Measurements from ENCODE around the gene TSHZ1.

TSHZ1 gene

DNA sequence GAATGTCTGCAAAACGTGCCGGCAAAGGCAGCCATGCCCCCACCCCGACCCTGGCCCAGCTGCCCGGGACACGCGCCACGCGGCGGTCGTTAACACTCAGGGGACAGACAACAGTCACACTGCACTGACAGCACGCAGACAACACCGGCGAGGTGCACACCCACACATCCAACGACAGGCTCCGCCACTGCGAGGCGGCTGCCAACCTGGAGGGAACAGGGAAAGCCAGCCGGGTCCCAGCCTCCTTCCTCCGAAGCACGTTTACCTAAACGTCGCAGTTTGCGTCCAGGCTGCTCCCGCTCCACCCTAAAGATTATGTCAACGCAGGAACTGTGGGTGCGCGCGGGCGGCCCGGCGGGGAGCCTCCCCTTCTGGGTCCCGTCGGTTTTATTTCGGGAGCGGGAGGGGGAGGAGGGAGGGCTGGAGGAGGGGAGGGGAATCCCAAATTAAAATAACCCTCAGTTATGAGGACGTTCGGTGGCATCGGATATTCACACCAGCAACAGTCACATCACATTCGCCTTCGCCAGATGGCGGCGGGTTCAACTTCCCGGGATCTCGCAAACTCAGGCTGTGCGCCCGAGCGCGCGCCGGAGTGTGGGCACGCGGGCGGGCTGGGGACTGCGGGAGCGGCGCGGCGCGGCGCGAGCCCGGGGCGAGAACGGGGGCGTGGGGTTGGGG is 2.3 kb upstream of the TSHZ1 start (continued):
- TF ChIP-seq ZIC2 (tag by site-specific recombination; IDR thresholded peaks at IDR 0.05) (peak; percentile 57), ZSCAN4 (tag by site-specific recombination; IDR thresholded peaks at IDR 0.05) (peak; percentile 34; the same call in 1 of the 2 replicates), ZNF501 (tag by site-specific recombination; IDR thresholded peaks at IDR 0.05) (peak; percentile 51), ZBTB20 (tag by site-specific recombination; IDR thresholded peaks at IDR 0.05) (peak; percentile 49; the same call in 1 of the 2 replicates), ZEB2 (tag by site-specific recombination; IDR thresholded peaks at IDR 0.05) (0 out of 2 replicates have a peak, but pooled peaks have one; percentile 26), ZFP69B (tag by site-specific recombination; IDR thresholded peaks at IDR 0.05) (0 out of 2 replicates have a peak, but pooled peaks have one; percentile 28), PRDM1 (tag by site-specific recombination; IDR thresholded peaks at IDR 0.05) (no peak), ZNF433 (tag by site-specific recombination; IDR thresholded peaks at IDR 0.05; ENCODE audit: low read depth) (no peak), ZNF335 (tag by site-specific recombination; conservative IDR thresholded peaks at IDR 0.05) (peak; percentile 78), ZNF341 (tag by site-specific recombination; IDR thresholded peaks at IDR 0.05; ENCODE audit: low read depth) (peak; percentile 4), ZNF629 (tag by site-specific recombination; IDR thresholded peaks at IDR 0.05) (0 out of 2 replicates have a peak, but pooled peaks have one; percentile 13), KLF9 (tag by site-specific recombination; IDR thresholded peaks at IDR 0.05; ENCODE audit: low read depth) (peak; percentile 53; the same call in 1 of the 2 replicates), ZNF2 (tag by site-specific recombination; IDR thresholded peaks at IDR 0.05) (peak; percentile 48; the same call in 1 of the 2 replicates), ZNF266 (tag by site-specific recombination; IDR thresholded peaks at IDR 0.05; ENCODE audit: low read depth) (no peak), ZNF777 (tag by site-specific recombination; IDR thresholded peaks at IDR 0.05; ENCODE audit: borderline replicate concordance) (peak; percentile 55; the same call in 1 of the 2 replicates), SCRT1 (tag by site-specific recombination; IDR thresholded peaks at IDR 0.05; ENCODE audit: borderline replicate concordance) (peak; percentile 25; the same call in 1 of the 2 replicates), ZNF404 (tag by site-specific recombination; IDR thresholded peaks at IDR 0.05) (no peak), ZFHX2 (tag by site-specific recombination; conservative IDR thresholded peaks at IDR 0.05) (peak; percentile 69), ZNF292 (tag by site-specific recombination; IDR thresholded peaks at IDR 0.05; ENCODE audit: borderline replicate concordance, low read depth) (no peak), ZNF600 (tag by site-specific recombination; IDR thresholded peaks at IDR 0.05) (peak; percentile 33), ZNF610 (tag by site-specific recombination; IDR thresholded peaks at IDR 0.05; ENCODE audit: borderline replicate concordance) (no peak), ZFP37 (tag by site-specific recombination; IDR thresholded peaks at IDR 0.05) (peak; percentile 82), ZNF398 (tag by site-specific recombination; IDR thresholded peaks at IDR 0.05) (peak; percentile 68), KLF8 (tag by site-specific recombination; IDR thresholded peaks at IDR 0.05) (no peak), ZNF391 (tag by site-specific recombination; IDR thresholded peaks at IDR 0.05; ENCODE audit: borderline replicate concordance, low read depth) (peak; percentile 29; the same call in 1 of the 2 replicates), KLF16 (tag by site-specific recombination; IDR thresholded peaks at IDR 0.05) (0 out of 2 replicates have a peak, but pooled peaks have one; percentile 28), ZNF76 (tag by site-specific recombination; IDR thresholded peaks at IDR 0.05; ENCODE audit: borderline replicate concordance, low read depth) (peak; percentile 46; the same call in 1 of the 2 replicates)
- TF ChIP-seq, protein P1, sequence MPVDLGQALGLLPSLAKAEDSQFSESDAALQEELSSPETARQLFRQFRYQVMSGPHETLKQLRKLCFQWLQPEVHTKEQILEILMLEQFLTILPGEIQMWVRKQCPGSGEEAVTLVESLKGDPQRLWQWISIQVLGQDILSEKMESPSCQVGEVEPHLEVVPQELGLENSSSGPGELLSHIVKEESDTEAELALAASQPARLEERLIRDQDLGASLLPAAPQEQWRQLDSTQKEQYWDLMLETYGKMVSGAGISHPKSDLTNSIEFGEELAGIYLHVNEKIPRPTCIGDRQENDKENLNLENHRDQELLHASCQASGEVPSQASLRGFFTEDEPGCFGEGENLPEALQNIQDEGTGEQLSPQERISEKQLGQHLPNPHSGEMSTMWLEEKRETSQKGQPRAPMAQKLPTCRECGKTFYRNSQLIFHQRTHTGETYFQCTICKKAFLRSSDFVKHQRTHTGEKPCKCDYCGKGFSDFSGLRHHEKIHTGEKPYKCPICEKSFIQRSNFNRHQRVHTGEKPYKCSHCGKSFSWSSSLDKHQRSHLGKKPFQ (tag by site-specific recombination; IDR thresholded peaks at IDR 0.05) = 0 out of 2 replicates have a peak, but pooled peaks have one; percentile 49
- TF ChIP-seq, protein P2, sequence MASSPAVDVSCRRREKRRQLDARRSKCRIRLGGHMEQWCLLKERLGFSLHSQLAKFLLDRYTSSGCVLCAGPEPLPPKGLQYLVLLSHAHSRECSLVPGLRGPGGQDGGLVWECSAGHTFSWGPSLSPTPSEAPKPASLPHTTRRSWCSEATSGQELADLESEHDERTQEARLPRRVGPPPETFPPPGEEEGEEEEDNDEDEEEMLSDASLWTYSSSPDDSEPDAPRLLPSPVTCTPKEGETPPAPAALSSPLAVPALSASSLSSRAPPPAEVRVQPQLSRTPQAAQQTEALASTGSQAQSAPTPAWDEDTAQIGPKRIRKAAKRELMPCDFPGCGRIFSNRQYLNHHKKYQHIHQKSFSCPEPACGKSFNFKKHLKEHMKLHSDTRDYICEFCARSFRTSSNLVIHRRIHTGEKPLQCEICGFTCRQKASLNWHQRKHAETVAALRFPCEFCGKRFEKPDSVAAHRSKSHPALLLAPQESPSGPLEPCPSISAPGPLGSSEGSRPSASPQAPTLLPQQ (tag by site-specific recombination; IDR thresholded peaks at IDR 0.05) = peak; percentile 70
- TF ChIP-seq, protein P3, sequence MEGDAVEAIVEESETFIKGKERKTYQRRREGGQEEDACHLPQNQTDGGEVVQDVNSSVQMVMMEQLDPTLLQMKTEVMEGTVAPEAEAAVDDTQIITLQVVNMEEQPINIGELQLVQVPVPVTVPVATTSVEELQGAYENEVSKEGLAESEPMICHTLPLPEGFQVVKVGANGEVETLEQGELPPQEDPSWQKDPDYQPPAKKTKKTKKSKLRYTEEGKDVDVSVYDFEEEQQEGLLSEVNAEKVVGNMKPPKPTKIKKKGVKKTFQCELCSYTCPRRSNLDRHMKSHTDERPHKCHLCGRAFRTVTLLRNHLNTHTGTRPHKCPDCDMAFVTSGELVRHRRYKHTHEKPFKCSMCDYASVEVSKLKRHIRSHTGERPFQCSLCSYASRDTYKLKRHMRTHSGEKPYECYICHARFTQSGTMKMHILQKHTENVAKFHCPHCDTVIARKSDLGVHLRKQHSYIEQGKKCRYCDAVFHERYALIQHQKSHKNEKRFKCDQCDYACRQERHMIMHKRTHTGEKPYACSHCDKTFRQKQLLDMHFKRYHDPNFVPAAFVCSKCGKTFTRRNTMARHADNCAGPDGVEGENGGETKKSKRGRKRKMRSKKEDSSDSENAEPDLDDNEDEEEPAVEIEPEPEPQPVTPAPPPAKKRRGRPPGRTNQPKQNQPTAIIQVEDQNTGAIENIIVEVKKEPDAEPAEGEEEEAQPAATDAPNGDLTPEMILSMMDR (tag by site-specific recombination; IDR thresholded peaks at IDR 0.05) = peak; percentile 58

All from HEK293 (cell line).